ENCODE results near the gene WLS.

The WLS gene

GRCh38 chr1:68087184-68087583, 145.1 kb downstream of the WLS start:
- H2AFZ ChIP-seq (ENCODE audit: low read depth): no peak overlapping the region
- no peak overlapping the region for H3K4me2 ChIP-seq
- H3K4me1 ChIP-seq (ENCODE audit: low read depth, poor library complexity, severe bottlenecking): no peaks in the 10 kb centered on the region
- no peaks in the 10 kb centered on the region for H3K79me2 ChIP-seq (ENCODE audit: insufficient read depth, low read depth)
- no peaks in the 10 kb centered on the region for H3K36me3 ChIP-seq (ENCODE audit: insufficient read depth)
- H3K4me3 ChIP-seq (IDR thresholded peaks at IDR 0.05; ENCODE audit: insufficient read depth, low read depth, low read length): no peak overlapping the region
- TF ChIP-seq CTCF (conservative IDR thresholded peaks at IDR 0.05; ENCODE audit: low read depth, low read length): no peak
- no peaks in the 10 kb centered on the region for H4K20me1 ChIP-seq (ENCODE audit: insufficient read depth)
- H3K27ac ChIP-seq: no peak overlapping the region
- no peak overlapping the region for H3K9ac ChIP-seq
- no peaks in the 10 kb centered on the region for H3K27me3 ChIP-seq (ENCODE audit: insufficient read depth, low read depth)

- H4K20me1 ChIP-seq (ENCODE audit: insufficient read depth): no peaks in the 10 kb centered on the region
- no peak for TF ChIP-seq CTCF (conservative IDR thresholded peaks at IDR 0.05; ENCODE audit: low read depth, low read length)
- no peak overlapping the region for H3K4me3 ChIP-seq (IDR thresholded peaks at IDR 0.05; ENCODE audit: insufficient read depth, low read depth, low read length)
- H3K27ac ChIP-seq: no peak overlapping the region
- H3K9ac ChIP-seq: no peak overlapping the region
- H3K36me3 ChIP-seq (ENCODE audit: insufficient read depth): no peaks in the 10 kb centered on the region
- no peaks in the 10 kb centered on the region for H3K27me3 ChIP-seq (ENCODE audit: insufficient read depth, low read depth)
- H2AFZ ChIP-seq (ENCODE audit: low read depth): no peak overlapping the region
- H3K4me2 ChIP-seq: no peak overlapping the region
- no peaks in the 10 kb centered on the region for H3K79me2 ChIP-seq (ENCODE audit: insufficient read depth, low read depth)
- no peaks in the 10 kb centered on the region for H3K4me1 ChIP-seq (ENCODE audit: low read depth, poor library complexity, severe bottlenecking)
Observed at GRCh38 chr1:68085752-68086151, 146.6 kb downstream of the WLS start.

GRCh38 chr1:68083686-68084085, 148.6 kb downstream of the WLS start:
- TF ChIP-seq CTCF (conservative IDR thresholded peaks at IDR 0.05; ENCODE audit: low read depth, low read length): no peak

GRCh38 chr1:68081775-68082283, 150.5 kb downstream of the WLS start:
- Histone ChIP-seq H3K79me2 (ENCODE audit: insufficient read depth, low read depth) (no peaks in the 10 kb centered on the region), H2AFZ (ENCODE audit: low read depth) (no peak overlapping the region), H4K20me1 (ENCODE audit: insufficient read depth) (no peaks in the 10 kb centered on the region), H3K27ac (no peak overlapping the region), H3K36me3 (ENCODE audit: insufficient read depth) (no peaks in the 10 kb centered on the region), H3K27me3 (ENCODE audit: insufficient read depth, low read depth) (no peaks in the 10 kb centered on the region), H3K9ac (no peak overlapping the region), H3K4me3 (IDR thresholded peaks at IDR 0.05; ENCODE audit: insufficient read depth, low read depth, low read length) (no peak overlapping the region), H3K4me2 (no peak overlapping the region), H3K4me1 (ENCODE audit: low read depth, poor library complexity, severe bottlenecking) (no peaks in the 10 kb centered on the region)
- TF ChIP-seq CTCF (conservative IDR thresholded peaks at IDR 0.05; ENCODE audit: low read depth, low read length): no peak

More at GRCh38 chr1:68083686-68084085, 148.6 kb downstream of the WLS start:
- Histone ChIP-seq H3K4me2 (no peak overlapping the region), H3K27me3 (ENCODE audit: insufficient read depth, low read depth) (no peaks in the 10 kb centered on the region), H3K4me1 (ENCODE audit: low read depth, poor library complexity, severe bottlenecking) (no peaks in the 10 kb centered on the region), H3K79me2 (ENCODE audit: insufficient read depth, low read depth) (no peaks in the 10 kb centered on the region), H3K27ac (no peak overlapping the region), H3K9ac (no peak overlapping the region), H3K36me3 (ENCODE audit: insufficient read depth) (no peaks in the 10 kb centered on the region), H4K20me1 (ENCODE audit: insufficient read depth) (no peaks in the 10 kb centered on the region), H2AFZ (ENCODE audit: low read depth) (no peak overlapping the region), H3K4me3 (IDR thresholded peaks at IDR 0.05; ENCODE audit: insufficient read depth, low read depth, low read length) (no peak overlapping the region)
